ENCODE results near the gene FAM241B.

Gene FAM241B

GRCh38 chr10:69640196-69640980, 10.3 kb downstream of the FAM241B start:
- Histone ChIP-seq H3K9me3 (ENCODE audit: control insufficient read depth, low read length) (no peaks in the 10 kb centered on the region), H2BK120ac (ENCODE audit: low read depth, low read length) (no peak overlapping the region), H3K4me3 (ENCODE audit: insufficient read depth in 1 of 2, low read depth in 1 of 2, low read length in 2 of 2) (no peak overlapping the region), H2BK15ac (ENCODE audit: low read depth, poor library complexity, severe bottlenecking) (no peak overlapping the region), H3K27ac (ENCODE audit: low read length, poor library complexity, severe bottlenecking) (no peak overlapping the region), H3K27me3 (ENCODE audit: control insufficient read depth in 1 of 2, insufficient read depth in 1 of 2, low read length in 2 of 2) (peaks cover 30 to 84% of the 10 kb centered on the region in 2 experiments), H3K4me1 (ENCODE audit: control insufficient read depth, insufficient read depth, low read depth, low read length) (peaks cover 8% of the 10 kb centered on the region), H2BK12ac (ENCODE audit: low read length in 2 of 2) (no peak overlapping the region), H3K4me2 (ENCODE audit: low read length, poor library complexity, severe bottlenecking) (no peak overlapping the region), H4K91ac (ENCODE audit: low read length) (no peak overlapping the region), H3K9ac (ENCODE audit: low read length) (no peak overlapping the region), H3K4ac (ENCODE audit: low read depth in 1 of 2, low read length in 2 of 2) (no peak overlapping the region), H3K36me3 (ENCODE audit: control insufficient read depth in 1 of 2, insufficient read depth in 2 of 2, low read depth in 1 of 2, low read length in 2 of 2) (no peaks in the 10 kb centered on the region), H3K14ac (ENCODE audit: low read length in 2 of 2) (no peak overlapping the region), H3K23ac (ENCODE audit: low read length in 2 of 2) (no peak overlapping the region), H4K8ac (ENCODE audit: low read length) (no peak overlapping the region), H3K18ac (ENCODE audit: low read depth in 1 of 2, low read length in 2 of 2) (no peak overlapping the region), H2AK5ac (ENCODE audit: low read length, severe bottlenecking) (no peak overlapping the region), H3K79me1 (replicated peaks; ENCODE audit: low read length, poor library complexity, severe bottlenecking) (no peaks in the 10 kb centered on the region), H2AFZ (ENCODE audit: low read depth, low read length) (no peak overlapping the region), H2BK5ac (ENCODE audit: low read depth, low read length, poor library complexity, severe bottlenecking) (no peak overlapping the region)
- 72% methylated on average over 9 of the region's 9 CpGs for WGBS
- DNase-seq = no peak

- H3K79me1 ChIP-seq (replicated peaks; ENCODE audit: low read length, poor library complexity, severe bottlenecking) = no peaks in the 10 kb centered on the region
- no peaks in the 10 kb centered on the region for H3K36me3 ChIP-seq (ENCODE audit: control insufficient read depth in 1 of 2, insufficient read depth in 2 of 2, low read depth in 1 of 2, low read length in 2 of 2)
- H2AK5ac ChIP-seq (ENCODE audit: low read length, severe bottlenecking) = no peak overlapping the region
- H2BK15ac ChIP-seq (ENCODE audit: low read depth, poor library complexity, severe bottlenecking) = peak overlapping the region; percentile 46
- no peak overlapping the region for H3K4me2 ChIP-seq (ENCODE audit: low read length, poor library complexity, severe bottlenecking)
- peaks cover 30 to 82% of the 10 kb centered on the region in 2 experiments for H3K27me3 ChIP-seq (ENCODE audit: control insufficient read depth in 1 of 2, insufficient read depth in 1 of 2, low read length in 2 of 2)
- H3K4me1 ChIP-seq (ENCODE audit: control insufficient read depth, insufficient read depth, low read depth, low read length) = peaks cover 10% of the 10 kb centered on the region
- no peaks in the 10 kb centered on the region for H3K9me3 ChIP-seq (ENCODE audit: control insufficient read depth, low read length)
- no peak overlapping the region for H2BK5ac ChIP-seq (ENCODE audit: low read depth, low read length, poor library complexity, severe bottlenecking)
- DNase-seq = no peak
- H2AFZ ChIP-seq (ENCODE audit: low read depth, low read length) = no peak overlapping the region
- H4K8ac ChIP-seq (ENCODE audit: low read length) = no peak overlapping the region
- no peak overlapping the region for H3K9ac ChIP-seq (ENCODE audit: low read length)
- no peak overlapping the region for H4K91ac ChIP-seq (ENCODE audit: low read length)
- H3K27ac ChIP-seq (ENCODE audit: low read length, poor library complexity, severe bottlenecking) = no peak overlapping the region
- peak overlapping the region in 1 of 2 experiments; percentile 9 for H3K18ac ChIP-seq (ENCODE audit: low read depth in 1 of 2, low read length in 2 of 2)
- H2BK12ac ChIP-seq (ENCODE audit: low read length in 2 of 2) = no peak overlapping the region
- no peak overlapping the region for H3K4ac ChIP-seq (ENCODE audit: low read depth in 1 of 2, low read length in 2 of 2)
- H2BK120ac ChIP-seq (ENCODE audit: low read depth, low read length) = no peak overlapping the region
- H3K23ac ChIP-seq (ENCODE audit: low read length in 2 of 2) = no peak overlapping the region
- H3K14ac ChIP-seq (ENCODE audit: low read length in 2 of 2) = no peak overlapping the region
- no peak overlapping the region for H3K4me3 ChIP-seq (ENCODE audit: insufficient read depth in 1 of 2, low read depth in 1 of 2, low read length in 2 of 2)
- 74% methylated on average over 11 of the region's 12 CpGs for WGBS
Observed at GRCh38 chr10:69641261-69641980, 11.4 kb downstream of the FAM241B start.

DNA sequence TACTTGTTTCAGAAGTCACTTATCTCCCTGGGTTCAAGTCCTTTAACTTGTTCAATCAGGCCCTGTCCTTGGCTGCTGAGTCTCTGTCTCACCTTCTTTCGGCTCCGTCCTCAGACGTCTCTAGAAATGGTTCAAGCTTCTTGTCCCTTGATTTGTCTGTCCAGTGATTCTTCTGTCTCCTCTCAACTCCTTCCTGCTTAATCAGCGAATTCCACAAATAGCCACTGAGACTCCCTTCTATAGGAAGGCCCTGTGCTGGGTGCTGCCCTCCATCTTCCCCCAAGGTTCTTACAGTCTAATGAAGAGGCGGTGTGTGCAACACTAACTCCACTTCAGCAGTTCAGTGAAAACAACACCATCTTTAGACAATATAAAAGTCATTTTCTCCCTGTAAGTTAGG, 12.7 kb downstream of the FAM241B start:
- WGBS = 76% methylated on average over 5 of the region's 5 CpGs
- Histone ChIP-seq H3K4ac (ENCODE audit: low read depth in 1 of 2, low read length in 2 of 2) (no peak overlapping the region), H3K9ac (ENCODE audit: low read length) (no peak overlapping the region), H4K8ac (ENCODE audit: low read length) (no peak overlapping the region), H3K4me2 (ENCODE audit: low read length, poor library complexity, severe bottlenecking) (no peak overlapping the region), H2BK120ac (ENCODE audit: low read depth, low read length) (no peak overlapping the region), H2BK12ac (ENCODE audit: low read length in 2 of 2) (no peak overlapping the region), H2BK15ac (ENCODE audit: low read depth, poor library complexity, severe bottlenecking) (no peak overlapping the region), H3K79me1 (replicated peaks; ENCODE audit: low read length, poor library complexity, severe bottlenecking) (no peaks in the 10 kb centered on the region), H2AFZ (ENCODE audit: low read depth, low read length) (no peak overlapping the region), H3K27me3 (ENCODE audit: control insufficient read depth in 1 of 2, insufficient read depth in 1 of 2, low read length in 2 of 2) (peaks cover 30 to 84% of the 10 kb centered on the region in 2 experiments), H3K4me3 (ENCODE audit: insufficient read depth in 1 of 2, low read depth in 1 of 2, low read length in 2 of 2) (no peak overlapping the region), H3K4me1 (ENCODE audit: control insufficient read depth, insufficient read depth, low read depth, low read length) (peaks cover 11% of the 10 kb centered on the region), H3K14ac (ENCODE audit: low read length in 2 of 2) (no peak overlapping the region), H3K27ac (ENCODE audit: low read length, poor library complexity, severe bottlenecking) (no peak overlapping the region), H2AK5ac (ENCODE audit: low read length, severe bottlenecking) (no peak overlapping the region), H3K23ac (ENCODE audit: low read length in 2 of 2) (no peak overlapping the region), H4K91ac (ENCODE audit: low read length) (no peak overlapping the region), H2BK5ac (ENCODE audit: low read depth, low read length, poor library complexity, severe bottlenecking) (no peak overlapping the region), H3K9me3 (ENCODE audit: control insufficient read depth, low read length) (no peaks in the 10 kb centered on the region), H3K18ac (ENCODE audit: low read depth in 1 of 2, low read length in 2 of 2) (no peak overlapping the region), H3K36me3 (ENCODE audit: control insufficient read depth in 1 of 2, insufficient read depth in 2 of 2, low read depth in 1 of 2, low read length in 2 of 2) (no peaks in the 10 kb centered on the region)
- no peak for DNase-seq
